HG03457 (cell line): ENCODE results near the gene CCDC24.

ENCODE experiments used
- ATAC-seq: cut with Tn5 transposase; IDR thresholded peaks from one replicate; pipeline ENCODE4 v1.9.1; 2021; ENCODE audit warnings: moderate number of reproducible peaks; ENCODE audit not compliant: unreplicated experiment

Gene CCDC24

GRCh38 chr1:44036409-44037139 lies 45.2 kb downstream of the CCDC24 start:
- ATAC-seq, result no peak

- ATAC-seq, result no peak
These were observed 45.8 kb downstream of the CCDC24 start for GRCh38 chr1:44037154-44037553.

- ATAC-seq, result no peak
These were observed 47.7 kb downstream of the CCDC24 start for GRCh38 chr1:44038876-44039657.

- no peak for ATAC-seq
These were observed 49.0 kb downstream of the CCDC24 start for GRCh38 chr1:44040418-44040817.

- no peak for ATAC-seq
These were observed 49.4 kb downstream of the CCDC24 start for GRCh38 chr1:44040846-44041245.

- no peak for ATAC-seq
These were observed 52.0 kb downstream of the CCDC24 start for GRCh38 chr1:44043176-44044070.

GRCh38 chr1:44044071-44044801 lies 52.8 kb downstream of the CCDC24 start:
- no peak for ATAC-seq

GRCh38 chr1:44045064-44045463 lies 53.7 kb downstream of the CCDC24 start:
- no peak for ATAC-seq
